Measurements from ENCODE around the gene AGAP5. TPM values are rescaled to one million over a fixed set of nuclear protein-coding genes. Genes with fewer than 3 reads are reported as not detected.

AGAP5 gene
- total RNA-seq, 1 donor from 2014 or later = 2.6 TPM

GRCh38 chr10:73650537-73651331 is 47.2 kb downstream of the AGAP5 start:
- TF ChIP-seq CTCF (IDR thresholded peaks at IDR 0.05; ENCODE audit: insufficient read depth, low read length, poor library complexity, severe bottlenecking) = no peak
- no peaks in the 10 kb centered on the region for H3K27me3 ChIP-seq (ENCODE audit: control insufficient read depth, insufficient read depth, low read length)
- no peak overlapping the region for H3K4me3 ChIP-seq (ENCODE audit: low read depth, low read length)
- no peaks in the 10 kb centered on the region for H3K36me3 ChIP-seq (ENCODE audit: control insufficient read depth, insufficient read depth, low read length)
- no peak for DNase-seq (ENCODE audit: low read depth)

- TF ChIP-seq CTCF (IDR thresholded peaks at IDR 0.05; ENCODE audit: insufficient read depth, low read length, poor library complexity, severe bottlenecking) = no peak
- H3K4me3 ChIP-seq (ENCODE audit: low read depth, low read length) = no peak overlapping the region
- no peaks in the 10 kb centered on the region for H3K27me3 ChIP-seq (ENCODE audit: control insufficient read depth, insufficient read depth, low read length)
- no peak for DNase-seq (ENCODE audit: low read depth)
- H3K36me3 ChIP-seq (ENCODE audit: control insufficient read depth, insufficient read depth, low read length) = no peaks in the 10 kb centered on the region
Observed at GRCh38 chr10:73649876-73650536, 47.9 kb downstream of the AGAP5 start.

GRCh38 chr10:73648975-73649829 is 48.7 kb downstream of the AGAP5 start:
- no peak overlapping the region for H3K4me3 ChIP-seq (ENCODE audit: low read depth, low read length)
- no peak for DNase-seq (ENCODE audit: low read depth)
- H3K36me3 ChIP-seq (ENCODE audit: control insufficient read depth, insufficient read depth, low read length) = no peaks in the 10 kb centered on the region
- no peaks in the 10 kb centered on the region for H3K27me3 ChIP-seq (ENCODE audit: control insufficient read depth, insufficient read depth, low read length)
- TF ChIP-seq CTCF (IDR thresholded peaks at IDR 0.05; ENCODE audit: insufficient read depth, low read length, poor library complexity, severe bottlenecking) = no peak

- Histone ChIP-seq H3K4me3 (ENCODE audit: low read depth, low read length) (peak overlapping the region; percentile 63), H3K27me3 (ENCODE audit: control insufficient read depth, insufficient read depth, low read length) (no peaks in the 10 kb centered on the region), H3K36me3 (ENCODE audit: control insufficient read depth, insufficient read depth, low read length) (no peaks in the 10 kb centered on the region)
- no peak for TF ChIP-seq CTCF (IDR thresholded peaks at IDR 0.05; ENCODE audit: insufficient read depth, low read length, poor library complexity, severe bottlenecking)
- no peak for DNase-seq (ENCODE audit: low read depth)
Observed at GRCh38 chr10:73647875-73648651, 49.8 kb downstream of the AGAP5 start.

- Histone ChIP-seq H3K36me3 (ENCODE audit: control insufficient read depth, insufficient read depth, low read length) (no peaks in the 10 kb centered on the region), H3K27me3 (ENCODE audit: control insufficient read depth, insufficient read depth, low read length) (no peaks in the 10 kb centered on the region), H3K4me3 (ENCODE audit: low read depth, low read length) (peak overlapping the region; percentile 63)
- no peak for DNase-seq (ENCODE audit: low read depth)
- no peak for TF ChIP-seq CTCF (IDR thresholded peaks at IDR 0.05; ENCODE audit: insufficient read depth, low read length, poor library complexity, severe bottlenecking)
Observed at GRCh38 chr10:73647211-73647874, 50.6 kb downstream of the AGAP5 start.

Data from kidney epithelial cell (primary cell).